GM12878 (cell line): ENCODE results near the gene KIF2A. TPM values are rescaled to one million over a fixed set of nuclear protein-coding genes. Genes with fewer than 3 reads are reported as not detected.

ENCODE experiments used
- ATAC-seq: fragments of 200-7000 bp; cut with Tn5 transposase; 3 replicates; pipeline ENCODE4 v1.9.1; 2020; ENCODE audit warnings: mild to moderate bottlenecking, moderate library complexity
- BruUV-seq: library from RNA; stranded (reverse); fragments of 400-500 nt; replicated peaks from 2 replicates; lab custom pipeline; 2021; lab: Mats Ljungman, UMichigan
- CTCF ChIA-PET: fragments of 300-600 bp; sonication (Branson Sonifier 250); formaldehyde crosslinking; extraction: SDS; loops from one replicate; lab custom pipeline; 2021; ENCODE audit warnings: inconsistent platforms; lab: Yijun Ruan, JAX
- POLR2A ChIA-PET: fragments of 350-600 bp; formaldehyde crosslinking; extraction: SDS; loops from one replicate; lab custom pipeline; 2021; ENCODE audit warnings: inconsistent platforms; lab: Charles Lee
- RAD21 ChIA-PET: fragments of 300-600 bp; sonication (Branson Sonifier 250); formaldehyde crosslinking; loops from one replicate; lab custom pipeline; 2023; ENCODE audit warnings: antibody characterized with exemption; ENCODE audit not compliant: unreplicated experiment; lab: Charles Lee
- SMC1A ChIA-PET: fragments of 300-600 bp; sonication (Branson Sonifier 250); formaldehyde crosslinking; loops from one replicate; lab custom pipeline; 2023; ENCODE audit not compliant: unreplicated experiment, uncharacterized antibody; lab: Charles Lee
- DNase-seq: peaks from one replicate; pipeline ENCODE4 v3.0.0-alpha.2; 2011; ENCODE audit warnings: low read depth, low spot score
- FAIRE-seq: peaks from 3 replicates; lab custom pipeline; 2011; peaks lifted over from hg19 to GRCh38; lab: Jason Lieb, UNC
- H2AFZ ChIP-seq: 2 replicates; pipeline ENCODE4 v1.6.0; 2011; ENCODE audit warnings: low read depth, low read length, control low read depth; ENCODE audit not compliant: control insufficient read depth
- H3K27ac ChIP-seq: 2 replicates; pipeline ENCODE4 v1.5.1; 2011; ENCODE audit warnings: control low read depth; ENCODE audit not compliant: control insufficient read depth, insufficient read depth
- H3K27me3 ChIP-seq, 2 experiments: replicated peaks in 1 of 2; 2 replicates each; pipeline versions ENCODE4 v1.6.0 to v1.6.1; 2011; ENCODE audit warnings: low read length in 1 of 2; ENCODE audit not compliant: control insufficient read depth in 2 of 2, insufficient read depth in 2 of 2
- H3K36me3 ChIP-seq, 2 experiments: 2 replicates each; pipeline ENCODE4 v1.5.1; 2011; ENCODE audit warnings: low read length in 1 of 2; ENCODE audit not compliant: control insufficient read depth in 2 of 2, insufficient read depth in 2 of 2
- H3K4me1 ChIP-seq: 2 replicates; pipeline ENCODE4 v1.6.1; 2011; ENCODE audit warnings: mild to moderate bottlenecking, low read length, moderate library complexity, mixed read lengths; ENCODE audit not compliant: control insufficient read depth, insufficient read depth
- H3K4me2 ChIP-seq: 2 replicates; pipeline ENCODE4 v1.6.0; 2011; ENCODE audit warnings: control low read depth; ENCODE audit not compliant: control insufficient read depth, insufficient read depth
- H3K4me3 ChIP-seq: fragments of 200-600 bp; sonication (generic); 2 replicates; pipeline ENCODE4 v1.5.1; 2016
- H3K79me2 ChIP-seq: 2 replicates; pipeline ENCODE4 v1.6.0; 2011; ENCODE audit warnings: low read length; ENCODE audit not compliant: control insufficient read depth, insufficient read depth
- H3K9ac ChIP-seq: 2 replicates; pipeline ENCODE4 v1.8.0; 2011; ENCODE audit warnings: low read length, control low read depth, mixed read lengths; ENCODE audit not compliant: control insufficient read depth, insufficient read depth
- H3K9me3 ChIP-seq: replicated peaks from 3 replicates; pipeline ENCODE4 v1.5.1; 2011; ENCODE audit warnings: mild to moderate bottlenecking, low read length; ENCODE audit not compliant: control insufficient read depth, insufficient read depth
- H4K20me1 ChIP-seq: 2 replicates; pipeline ENCODE4 v1.6.0; 2011; ENCODE audit not compliant: control insufficient read depth, insufficient read depth
- BCL11A ChIP-seq: IDR thresholded peaks from 2 replicates; pipeline ENCODE4 v1.6.1; 2011; ENCODE audit warnings: low read depth, low read length
- CHD2 ChIP-seq: IDR thresholded peaks from 2 replicates; pipeline ENCODE4 v1.6.1; 2011; ENCODE audit warnings: low read depth, low read length, improper control_type of control experiment, borderline replicate concordance
- NFYB ChIP-seq: IDR thresholded peaks from 2 replicates; pipeline ENCODE4 v1.6.1; 2011; ENCODE audit warnings: low read depth, mild to moderate bottlenecking, low read length, improper control_type of control experiment, moderate library complexity; ENCODE audit not compliant: insufficient read depth
- POLR2A ChIP-seq: IDR thresholded peaks from 2 replicates; pipeline ENCODE4 v1.6.1; 2011; ENCODE audit warnings: low read depth, mild to moderate bottlenecking, low read length
- in situ Hi-C: fragments of 300-500 bp; cut with MboI; formaldehyde crosslinking; loops from 9 replicates; pipeline ENCODE4 v1.14.3; 2018; ENCODE audit warnings: mixed read lengths
- intact Hi-C: fragments of 100-400 bp; cut with micrococcal nuclease; formaldehyde crosslinking; loops from one replicate; pipeline ENCODE4 v1.14.2; 2022; ENCODE audit not compliant: unreplicated experiment
- polyA plus RNA-seq, 11 experiments: library from polyadenylated mRNA; depleted of rRNA in 4 of 11; unstranded in 6 of 11; stranded (reverse) in 5 of 11; fragments of >200 nt; fragmentation: Nextera tagmentation in 4 of 11; fragmentation: Illumina TruSeq in 1 of 11; extraction: Ambion mirVana in 4 of 11; extraction: Trizol in 1 of 11; gene quantifications; 1 replicate in 1 of 11; 2 replicates in 10 of 11; pipeline versions ENCODE4 v1.2.1 to v1.2.3, GENCODE V29; 2011 to 2016; ENCODE audit warnings: inconsistent platforms in 2 of 11, missing spikeins in 2 of 11, low read depth in 1 of 11
- total RNA-seq, 4 experiments: library from RNA; depleted of rRNA in 3 of 4; stranded (reverse); fragments of >200 nt in 3 of 4; fragmentation: Illumina TruSeq in 1 of 4; extraction: Trizol in 1 of 4; gene quantifications; 2 replicates each; pipeline versions ENCODE4 v1.2.1 to v1.2.3, GENCODE V29; 2013 to 2021
- TF ChIP-seq, protein P1 (sequence below): fragments of 150-350 bp; IDR thresholded peaks from 2 replicates; pipeline ENCODE4 v1.6.1; 2016; ENCODE audit warnings: low read depth, low read length

KIF2A gene
- total and polyA plus RNA-seq, 10 of the 15 experiments (the other 5 are each of a cell fraction or from before 2014, with no cell fraction given): 35.9 to 124 (median 80.1) TPM

GRCh38 chr5:62371409-62371808 is 65.4 kb downstream of the KIF2A start:
- BruUV-seq: no TSS peak
- no peak for FAIRE-seq

More at GRCh38 chr5:62371409-62371808, 65.4 kb downstream of the KIF2A start:
- SMC1A ChIA-PET: no interaction called here
- TF ChIP-seq, protein P1, sequence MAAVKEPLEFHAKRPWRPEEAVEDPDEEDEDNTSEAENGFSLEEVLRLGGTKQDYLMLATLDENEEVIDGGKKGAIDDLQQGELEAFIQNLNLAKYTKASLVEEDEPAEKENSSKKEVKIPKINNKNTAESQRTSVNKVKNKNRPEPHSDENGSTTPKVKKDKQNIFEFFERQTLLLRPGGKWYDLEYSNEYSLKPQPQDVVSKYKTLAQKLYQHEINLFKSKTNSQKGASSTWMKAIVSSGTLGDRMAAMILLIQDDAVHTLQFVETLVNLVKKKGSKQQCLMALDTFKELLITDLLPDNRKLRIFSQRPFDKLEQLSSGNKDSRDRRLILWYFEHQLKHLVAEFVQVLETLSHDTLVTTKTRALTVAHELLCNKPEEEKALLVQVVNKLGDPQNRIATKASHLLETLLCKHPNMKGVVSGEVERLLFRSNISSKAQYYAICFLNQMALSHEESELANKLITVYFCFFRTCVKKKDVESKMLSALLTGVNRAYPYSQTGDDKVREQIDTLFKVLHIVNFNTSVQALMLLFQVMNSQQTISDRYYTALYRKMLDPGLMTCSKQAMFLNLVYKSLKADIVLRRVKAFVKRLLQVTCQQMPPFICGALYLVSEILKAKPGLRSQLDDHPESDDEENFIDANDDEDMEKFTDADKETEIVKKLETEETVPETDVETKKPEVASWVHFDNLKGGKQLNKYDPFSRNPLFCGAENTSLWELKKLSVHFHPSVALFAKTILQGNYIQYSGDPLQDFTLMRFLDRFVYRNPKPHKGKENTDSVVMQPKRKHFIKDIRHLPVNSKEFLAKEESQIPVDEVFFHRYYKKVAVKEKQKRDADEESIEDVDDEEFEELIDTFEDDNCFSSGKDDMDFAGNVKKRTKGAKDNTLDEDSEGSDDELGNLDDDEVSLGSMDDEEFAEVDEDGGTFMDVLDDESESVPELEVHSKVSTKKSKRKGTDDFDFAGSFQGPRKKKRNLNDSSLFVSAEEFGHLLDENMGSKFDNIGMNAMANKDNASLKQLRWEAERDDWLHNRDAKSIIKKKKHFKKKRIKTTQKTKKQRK: no peak
- TF ChIP-seq BCL11A: no peak
- no peak for TF ChIP-seq NFYB
- no peak for TF ChIP-seq POLR2A
- no peak for TF ChIP-seq CHD2
- TF ChIP-seq, all 136 proteins: peak for 0
- Histone ChIP-seq H4K20me1 (no peaks in the 10 kb centered on the region), H3K4me3 (no peak overlapping the region), H3K9ac (no peak overlapping the region), H3K79me2 (no peaks in the 10 kb centered on the region), H3K36me3 (peaks cover 2 to 17% of the 10 kb centered on the region in 2 experiments), H3K4me1 (no peaks in the 10 kb centered on the region), H2AFZ (no peak overlapping the region), H3K27me3 (no peaks in the 10 kb centered on the region), H3K4me2 (no peak overlapping the region), H3K9me3 (no peaks in the 10 kb centered on the region), H3K27ac (no peak overlapping the region)
- in situ Hi-C loops (no loop called here), intact Hi-C loops (no loop called here)
- DNase-seq (no peak), ATAC-seq (no peak)
- ChIA-PET CTCF (interaction anchor here (1.1 kb wide), 1 partner anchor 147 kb away, joined by 3 read pairs; no protein-coding TSS in a partner anchor), RAD21 (no interaction called here), POLR2A (no interaction called here)
